Measurements from ENCODE around the gene ARPC5L. TPM values are rescaled to one million over a fixed set of nuclear protein-coding genes. Genes with fewer than 3 reads are reported as not detected.
A peak's percentile ranks its signal among the peaks of the same experiment; 100 is the strongest.

The ARPC5L gene
- total RNA-seq, 2 donors from 2014 or later = 27.8 to 41.1 TPM

DNA sequence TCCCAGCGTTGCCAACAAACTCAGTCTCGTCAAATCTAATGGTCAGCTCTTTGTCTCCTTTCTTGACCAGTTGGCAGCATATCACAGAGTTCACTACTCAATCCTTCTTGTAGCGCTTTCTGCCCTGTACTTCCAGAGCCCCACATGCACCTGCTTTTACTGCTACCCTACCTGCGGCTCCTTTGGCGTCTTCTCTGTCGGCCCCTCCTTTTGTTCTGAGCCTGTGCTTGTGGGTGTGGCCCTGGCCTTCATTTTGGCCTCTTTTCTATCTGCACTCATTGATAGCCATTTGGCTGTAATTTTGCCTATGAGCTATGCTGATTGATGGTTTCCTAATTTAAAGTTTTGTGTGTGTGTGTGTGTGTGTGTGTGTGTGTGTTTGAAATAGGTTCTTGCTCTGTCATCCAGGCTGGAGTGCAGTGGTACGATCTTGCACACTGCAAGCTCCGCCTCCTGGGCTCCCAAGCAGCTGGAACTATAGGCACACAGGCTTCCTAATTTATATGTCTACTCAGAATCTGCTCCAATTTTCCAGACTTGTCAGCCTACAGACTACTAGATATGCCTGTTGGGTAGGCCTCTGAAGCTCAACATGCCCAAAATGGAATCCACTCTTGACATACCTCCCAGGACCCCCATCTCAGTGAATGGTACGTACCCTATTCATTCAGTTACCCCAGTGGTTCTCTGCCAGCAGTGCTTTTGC lies 32.3 kb downstream of the ARPC5L start:
- H3K9me3 ChIP-seq = no peaks in the 10 kb centered on the region
- no peaks in the 10 kb centered on the region for H3K4me1 ChIP-seq (replicated peaks)
- H3K27ac ChIP-seq = no peak overlapping the region
- no peak for DNase-seq (ENCODE audit: low spot score)
- TF ChIP-seq POLR2A (IDR thresholded peaks at IDR 0.05) (no peak), POLR2AphosphoS5 (IDR thresholded peaks at IDR 0.05) (no peak)
- TF ChIP-seq, protein P1, sequence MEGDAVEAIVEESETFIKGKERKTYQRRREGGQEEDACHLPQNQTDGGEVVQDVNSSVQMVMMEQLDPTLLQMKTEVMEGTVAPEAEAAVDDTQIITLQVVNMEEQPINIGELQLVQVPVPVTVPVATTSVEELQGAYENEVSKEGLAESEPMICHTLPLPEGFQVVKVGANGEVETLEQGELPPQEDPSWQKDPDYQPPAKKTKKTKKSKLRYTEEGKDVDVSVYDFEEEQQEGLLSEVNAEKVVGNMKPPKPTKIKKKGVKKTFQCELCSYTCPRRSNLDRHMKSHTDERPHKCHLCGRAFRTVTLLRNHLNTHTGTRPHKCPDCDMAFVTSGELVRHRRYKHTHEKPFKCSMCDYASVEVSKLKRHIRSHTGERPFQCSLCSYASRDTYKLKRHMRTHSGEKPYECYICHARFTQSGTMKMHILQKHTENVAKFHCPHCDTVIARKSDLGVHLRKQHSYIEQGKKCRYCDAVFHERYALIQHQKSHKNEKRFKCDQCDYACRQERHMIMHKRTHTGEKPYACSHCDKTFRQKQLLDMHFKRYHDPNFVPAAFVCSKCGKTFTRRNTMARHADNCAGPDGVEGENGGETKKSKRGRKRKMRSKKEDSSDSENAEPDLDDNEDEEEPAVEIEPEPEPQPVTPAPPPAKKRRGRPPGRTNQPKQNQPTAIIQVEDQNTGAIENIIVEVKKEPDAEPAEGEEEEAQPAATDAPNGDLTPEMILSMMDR (IDR thresholded peaks at IDR 0.05) = no peak
- no peaks in the 10 kb centered on the region for H3K27me3 ChIP-seq (replicated peaks; ENCODE audit: insufficient read depth)
- intact Hi-C loops (cut with DNase I) = no loop called here
- WGBS = 81% methylated on average over 9 of the region's 9 CpGs
- H3K36me3 ChIP-seq = peaks cover 2 to 8% of the 10 kb centered on the region in 2 donors
- no peak overlapping the region for H3K4me3 ChIP-seq

DNA sequence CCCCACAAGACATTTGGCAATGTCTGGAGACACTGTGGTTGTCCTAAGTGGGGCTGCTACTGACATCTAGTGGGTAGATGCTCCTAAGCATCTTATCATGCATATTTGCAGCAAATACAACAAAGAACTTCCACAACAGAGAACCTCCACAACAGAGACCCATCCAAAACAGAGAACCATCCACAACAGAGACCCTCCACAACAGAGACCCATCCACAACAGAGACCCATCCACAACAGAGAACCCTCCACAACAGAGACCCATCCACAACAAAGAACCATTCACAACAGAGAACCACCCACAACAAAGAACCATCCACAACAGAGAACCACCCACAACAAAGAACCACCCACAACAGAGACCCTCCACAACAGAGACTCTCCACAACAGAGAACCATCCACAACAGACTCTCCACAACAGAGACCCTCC lies 32.8 kb downstream of the ARPC5L start:
- intact Hi-C loops (cut with DNase I) = no loop called here
- no peaks in the 10 kb centered on the region for H3K9me3 ChIP-seq
- TF ChIP-seq, protein P1 (IDR thresholded peaks at IDR 0.05) = peak in 2 of 4 experiments; percentile 21 to 30
- no peak for TF ChIP-seq POLR2A (IDR thresholded peaks at IDR 0.05)
- TF ChIP-seq POLR2AphosphoS5 (IDR thresholded peaks at IDR 0.05) = no peak
- H3K4me1 ChIP-seq (replicated peaks) = no peaks in the 10 kb centered on the region
- H3K27ac ChIP-seq = no peak overlapping the region
- H3K36me3 ChIP-seq = peaks cover 2 to 6% of the 10 kb centered on the region in 2 donors
- no peaks in the 10 kb centered on the region for H3K27me3 ChIP-seq (replicated peaks; ENCODE audit: insufficient read depth)
- DNase-seq (ENCODE audit: low spot score) = no peak
- H3K4me3 ChIP-seq = no peak overlapping the region

DNA sequence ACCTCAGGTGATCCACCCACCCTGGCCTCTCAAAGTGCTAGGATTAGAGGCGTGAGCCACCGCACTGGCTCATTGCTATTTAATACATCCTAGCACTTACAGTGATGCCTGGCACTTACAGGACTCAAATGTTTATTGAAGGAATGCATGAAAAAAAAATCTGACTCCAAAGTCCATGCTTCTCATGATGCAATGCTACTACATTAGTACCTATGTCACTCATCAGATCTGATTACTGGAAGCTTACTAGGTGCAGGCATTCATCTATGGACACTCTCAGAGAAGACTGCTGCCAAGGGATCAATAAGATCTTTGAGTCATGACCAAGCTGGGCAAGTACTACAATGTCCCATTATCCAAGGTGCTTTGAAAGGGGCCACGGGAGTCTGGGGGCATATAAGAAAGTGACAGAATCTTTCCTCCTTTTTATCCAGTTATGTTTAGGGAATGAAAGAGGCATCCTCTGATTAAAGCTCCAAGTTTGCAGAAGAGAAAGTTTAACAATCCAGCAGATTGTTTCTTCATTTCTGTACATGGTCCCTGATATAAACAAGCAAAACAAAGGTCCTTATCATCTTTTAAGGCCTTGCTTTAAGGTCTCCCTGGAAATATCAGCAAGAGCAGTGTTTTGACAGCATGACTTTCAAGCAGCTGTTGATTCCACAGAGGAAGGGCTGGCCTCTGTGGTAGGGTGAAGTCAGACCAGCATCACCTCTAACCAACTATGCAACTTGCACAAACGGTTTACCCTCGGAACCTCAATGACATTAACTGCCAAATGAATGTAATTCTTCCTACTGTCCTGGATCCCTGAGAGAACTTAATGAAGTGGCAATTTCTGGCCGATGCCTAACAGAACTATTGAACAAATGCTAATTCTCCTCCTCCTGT lies 35.9 kb downstream of the ARPC5L start:
- Histone ChIP-seq H3K9me3 (no peaks in the 10 kb centered on the region), H3K27ac (no peak overlapping the region), H3K27me3 (replicated peaks; ENCODE audit: insufficient read depth) (no peaks in the 10 kb centered on the region), H3K4me3 (no peak overlapping the region), H3K36me3 (peaks cover 0 to 6% of the 10 kb centered on the region in 2 donors), H3K4me1 (replicated peaks) (no peaks in the 10 kb centered on the region)
- WGBS = 88% methylated on average over 6 of the region's 6 CpGs
- no peak for TF ChIP-seq POLR2AphosphoS5 (IDR thresholded peaks at IDR 0.05)
- intact Hi-C loops (cut with DNase I) = no loop called here
- no peak for DNase-seq (ENCODE audit: low spot score)

DNA sequence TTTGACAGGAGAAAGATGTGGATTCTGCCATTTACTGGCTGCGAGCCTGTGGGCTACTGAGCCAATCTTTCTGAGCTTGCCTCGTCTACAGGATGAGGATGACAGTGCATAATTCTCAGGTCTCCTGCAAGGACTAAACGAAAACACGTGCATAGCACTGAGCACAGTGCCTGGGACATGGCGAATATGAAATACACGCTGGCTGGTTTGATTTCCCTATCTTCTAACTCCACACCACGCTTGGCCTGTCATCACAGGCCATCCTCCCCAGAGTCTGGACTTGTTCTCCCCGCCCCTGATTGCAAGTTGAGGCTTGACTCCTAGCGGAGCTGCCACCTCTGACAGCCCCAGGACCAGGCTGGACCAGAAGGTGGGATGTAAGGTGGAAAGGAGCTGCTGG lies 37.9 kb downstream of the ARPC5L start:
- intact Hi-C loops (cut with DNase I) = no loop called here
- Histone ChIP-seq H3K36me3 (peaks cover 0 to 6% of the 10 kb centered on the region in 2 donors), H3K27me3 (replicated peaks; ENCODE audit: insufficient read depth) (no peaks in the 10 kb centered on the region), H3K27ac (no peak overlapping the region), H3K4me3 (no peak overlapping the region), H3K4me1 (replicated peaks) (no peaks in the 10 kb centered on the region), H3K9me3 (no peaks in the 10 kb centered on the region)
- no peak for DNase-seq (ENCODE audit: low spot score)
- 70% methylated on average over 9 of the region's 9 CpGs for WGBS
- TF ChIP-seq, protein P1 (IDR thresholded peaks at IDR 0.05) = no peak
- TF ChIP-seq POLR2A (IDR thresholded peaks at IDR 0.05) (no peak), POLR2AphosphoS5 (IDR thresholded peaks at IDR 0.05) (no peak)

DNA sequence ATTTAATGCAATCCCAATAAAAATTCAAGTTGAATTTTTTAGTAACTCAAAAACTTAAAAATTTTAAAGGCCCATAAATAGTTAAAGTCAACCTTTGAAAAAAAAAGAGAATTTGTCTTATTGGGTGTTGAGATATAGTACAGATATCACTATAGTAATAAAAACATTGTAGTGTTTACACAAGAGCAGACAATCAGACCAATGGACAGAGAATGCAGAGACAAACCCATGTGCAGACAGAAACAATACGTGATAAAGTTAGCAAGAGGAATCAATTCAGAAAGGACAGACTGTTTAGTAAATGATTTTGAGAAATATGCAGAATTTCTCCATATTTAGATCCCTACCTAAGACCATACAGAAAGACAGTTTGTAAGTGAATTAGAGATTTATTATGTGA lies 45.0 kb downstream of the ARPC5L start:
- no peak overlapping the region for H3K4me3 ChIP-seq
- H3K9me3 ChIP-seq = no peaks in the 10 kb centered on the region
- H3K4me1 ChIP-seq (replicated peaks) = no peaks in the 10 kb centered on the region
- no peaks in the 10 kb centered on the region for H3K36me3 ChIP-seq
- 49% methylated on average over 1 of the region's 1 CpG for WGBS
- H3K27me3 ChIP-seq (replicated peaks; ENCODE audit: insufficient read depth) = no peaks in the 10 kb centered on the region
- TF ChIP-seq, protein P1 (IDR thresholded peaks at IDR 0.05) = no peak
- TF ChIP-seq POLR2A (IDR thresholded peaks at IDR 0.05) (no peak), POLR2AphosphoS5 (IDR thresholded peaks at IDR 0.05) (no peak)
- intact Hi-C loops (cut with DNase I) = no loop called here
- no peak overlapping the region for H3K27ac ChIP-seq
- DNase-seq (ENCODE audit: low spot score) = no peak
